SH-SY5Y (cell line): ENCODE data around the gene SIGLEC10.

Experiments
- GATA2 ChIP-seq: IDR thresholded peaks from 2 replicates; pipeline ENCODE4 v1.6.1; 2011; ENCODE audit warnings: mild to moderate bottlenecking, low read depth, low read length
- GATA3 ChIP-seq: IDR thresholded peaks from 2 replicates; pipeline ENCODE4 v1.6.1; 2011; ENCODE audit warnings: low read depth, mild to moderate bottlenecking, low read length, moderate library complexity

- TF ChIP-seq GATA2 (no peak), GATA3 (no peak)
Measured at GRCh38 chr19:51417810-51418157, 342 bp upstream of the SIGLEC10 start.
